ENCODE measurements around the gene TLN1. TPM values are rescaled to one million over a fixed set of nuclear protein-coding genes. Genes with fewer than 3 reads are reported as not detected.

Gene TLN1
- total RNA-seq, 4 donors from 2014 or later: 888 to 1,583 (median 1,047) TPM

GRCh38 chr9:35667939-35668338 lies 64.1 kb downstream of the TLN1 start:
- Histone ChIP-seq H3K4me1 (peaks cover 0 to 38% (median 9%) of the 10 kb centered on the region in 3 donors), H3K27ac (no peak overlapping the region), H3K27me3 (no peaks in the 10 kb centered on the region), H3K9me3 (no peaks in the 10 kb centered on the region), H3K4me3 (no peak overlapping the region), H3K36me3 (no peaks in the 10 kb centered on the region)
- no peak for ATAC-seq
- TF ChIP-seq POLR2AphosphoS5 (IDR thresholded peaks at IDR 0.05) (no peak), EP300 (IDR thresholded peaks at IDR 0.05) (no peak), CTCF (IDR thresholded peaks at IDR 0.05) (no peak), POLR2A (IDR thresholded peaks at IDR 0.05) (no peak)
- 100% methylated on average over 1 of the region's 3 CpGs; no CpG with 5 or more reads in 1 of the 2 donors for WGBS, 2 donors (ENCODE audit: low coverage in 1 of 2)

- Histone ChIP-seq H3K27me3 (no peaks in the 10 kb centered on the region), H3K27ac (peak overlapping the region in 2 of 4 donors; percentile 22 to 100)
- WGBS, 2 donors (ENCODE audit: low coverage in 1 of 2): 90 to 92% methylated on average over 4 to 5 of the region's 5 CpGs
Observed at GRCh38 chr9:35666549-35666948, 65.4 kb downstream of the TLN1 start.

GRCh38 chr9:35666045-35666444 lies 66.0 kb downstream of the TLN1 start:
- TF ChIP-seq CTCF (IDR thresholded peaks at IDR 0.05) (no peak), POLR2A (IDR thresholded peaks at IDR 0.05) (no peak), POLR2AphosphoS5 (IDR thresholded peaks at IDR 0.05) (no peak), EP300 (IDR thresholded peaks at IDR 0.05) (no peak)
- Histone ChIP-seq H3K9me3 (no peaks in the 10 kb centered on the region), H3K27ac (peak overlapping the region in 3 of 4 donors; percentile 22 to 100 (median 100)), H3K36me3 (peaks cover 0 to under 1% of the 10 kb centered on the region in 2 donors), H3K27me3 (no peaks in the 10 kb centered on the region), H3K4me1 (peaks cover 0 to 54% (median 17%) of the 10 kb centered on the region in 3 donors), H3K4me3 (no peak overlapping the region)
- ATAC-seq: no peak
- 11 to 79% methylated on average over 1 of the region's 1 CpG for WGBS, 2 donors (ENCODE audit: low coverage in 1 of 2)

More at GRCh38 chr9:35666549-35666948, 65.4 kb downstream of the TLN1 start:
- Histone ChIP-seq H3K4me3 (no peak overlapping the region), H3K36me3 (no peaks in the 10 kb centered on the region), H3K4me1 (peaks cover 0 to 48% (median 15%) of the 10 kb centered on the region in 3 donors), H3K9me3 (no peaks in the 10 kb centered on the region)
- TF ChIP-seq POLR2A (IDR thresholded peaks at IDR 0.05) (no peak), EP300 (IDR thresholded peaks at IDR 0.05) (no peak), CTCF (IDR thresholded peaks at IDR 0.05) (no peak), POLR2AphosphoS5 (IDR thresholded peaks at IDR 0.05) (no peak)
- no peak for ATAC-seq

- peak overlapping the region; percentile 16 to 60 for H3K4me3 ChIP-seq
- peak overlapping the region in 3 of 4 donors; percentile 99 to 100 (median 100) for H3K27ac ChIP-seq
- no peak for TF ChIP-seq EP300 (IDR thresholded peaks at IDR 0.05)
- TF ChIP-seq POLR2A (IDR thresholded peaks at IDR 0.05): no peak
- no peak for TF ChIP-seq POLR2AphosphoS5 (IDR thresholded peaks at IDR 0.05)
- no peak for TF ChIP-seq CTCF (IDR thresholded peaks at IDR 0.05)
- ATAC-seq: no peak
- peaks cover 0 to 6% of the 10 kb centered on the region in 2 donors for H3K36me3 ChIP-seq
- 29 to 31% methylated on average over 3 to 5 of the region's 5 CpGs for WGBS, 2 donors (ENCODE audit: low coverage in 1 of 2)
- no peaks in the 10 kb centered on the region for H3K9me3 ChIP-seq
- H3K27me3 ChIP-seq: no peaks in the 10 kb centered on the region
- peaks cover 0 to 60% (median 17%) of the 10 kb centered on the region in 3 donors for H3K4me1 ChIP-seq
Observed at GRCh38 chr9:35665471-35665818, 66.5 kb downstream of the TLN1 start.

All from gastroesophageal sphincter (tissue), 4 donors.